B cell (primary cell): ENCODE data around the gene ACOX3. TPM values are rescaled to one million over a fixed set of nuclear protein-coding genes. Genes with fewer than 3 reads are reported as not detected.

ENCODE experiments used
- ATAC-seq: fragments of 200-7000 bp; cut with Tn5 transposase; one replicate; pipeline ENCODE4 v1.10.0; 2021; ENCODE audit warnings: low read depth, mild to moderate bottlenecking, moderate number of reproducible peaks, moderate library complexity
- CTCF ChIA-PET: fragments of 350-600 bp; sonication (Branson Sonifier 250); formaldehyde crosslinking; loops from one replicate; lab custom pipeline; 2021; ENCODE audit warnings: antibody characterized with exemption, inconsistent platforms; lab: Charles Lee
- POLR2A ChIA-PET: fragments of 350-600 bp; sonication (Branson Sonifier 250); formaldehyde crosslinking; loops from one replicate; lab custom pipeline; 2021; ENCODE audit warnings: antibody characterized with exemption; lab: Charles Lee
- DNase-seq: peaks from one replicate; pipeline ENCODE4 v3.0.0; 2013
- H2AFZ ChIP-seq: 2 replicates; pipeline ENCODE4 v1.6.1; 2012; ENCODE audit warnings: mild to moderate bottlenecking, low read depth, low read length; ENCODE audit not compliant: insufficient read depth, poor library complexity, severe bottlenecking
- H3K27ac ChIP-seq, 2 donors: 1 replicate in 1 of 2; 2 replicates in 1 of 2; pipeline ENCODE4 v1.5.1; 2012 to 2013; ENCODE audit warnings: low read length in 2 of 2, mild to moderate bottlenecking in 2 of 2, moderate library complexity in 1 of 2
- H3K27me3 ChIP-seq, 4 experiments: fragments of 200-600 bp in 1 of 4; sonication (generic) in 1 of 4; replicated peaks in 1 of 4; 1 replicate in 2 of 4; 2 replicates in 2 of 4; pipeline versions ENCODE4 v1.6.1 to v1.7.0; 2013 to 2016; ENCODE audit warnings: low read length in 3 of 4, mild to moderate bottlenecking in 2 of 4, mixed read lengths in 1 of 4, moderate library complexity in 1 of 4; ENCODE audit not compliant: insufficient read depth in 4 of 4, control insufficient read depth in 3 of 4; ENCODE audit errors: control extremely low read depth in 1 of 4
- H3K36me3 ChIP-seq, 2 experiments: replicated peaks in 1 of 2; 1 replicate in 1 of 2; 2 replicates in 1 of 2; pipeline versions ENCODE4 v1.6.1 to v1.7.1; 2013; ENCODE audit warnings: low read length in 1 of 2; ENCODE audit not compliant: insufficient read depth in 2 of 2, control insufficient read depth in 1 of 2; ENCODE audit errors: control extremely low read depth in 1 of 2, extremely low read depth in 1 of 2
- H3K4me1 ChIP-seq, 2 donors: fragments of 200-600 bp in 1 of 2; sonication (generic) in 1 of 2; 1 replicate in 1 of 2; 2 replicates in 1 of 2; pipeline versions ENCODE4 v1.5.1 to v1.6.1; 2013 to 2017; ENCODE audit warnings: low read length in 2 of 2; ENCODE audit not compliant: control insufficient read depth in 2 of 2, insufficient read depth in 2 of 2
- H3K4me2 ChIP-seq: replicated peaks from 2 replicates; pipeline ENCODE3; 2012; ENCODE audit warnings: mild to moderate bottlenecking, low read depth, low read length; ENCODE audit not compliant: poor library complexity, severe bottlenecking
- H3K4me3 ChIP-seq, 5 experiments: fragments of 200-600 bp in 1 of 5; sonication (generic) in 1 of 5; 1 replicate in 3 of 5; 2 replicates in 2 of 5; pipeline versions ENCODE4 v1.5.1 to v1.7.0; 2011 to 2016; ENCODE audit warnings: low read length in 4 of 5, mild to moderate bottlenecking in 4 of 5, low read depth in 2 of 5, control low read depth in 1 of 5, moderate library complexity in 1 of 5; ENCODE audit not compliant: insufficient read depth in 1 of 5; ENCODE audit errors: control extremely low read depth in 1 of 5, extremely low read depth in 1 of 5
- H3K79me2 ChIP-seq: fragments of 200-600 bp; sonication (generic); one replicate; pipeline ENCODE4 v1.6.0; 2016; ENCODE audit warnings: low read length; ENCODE audit not compliant: control insufficient read depth, insufficient read depth
- H3K9ac ChIP-seq: fragments of 200-600 bp; sonication (generic); 2 replicates; pipeline ENCODE4 v1.6.1; 2017; ENCODE audit warnings: mild to moderate bottlenecking, low read length, moderate library complexity
- H3K9me3 ChIP-seq, 3 donors: one replicate each; pipeline versions ENCODE4 v1.6.1 to v1.7.1; 2013; ENCODE audit warnings: low read length in 2 of 3; ENCODE audit not compliant: control insufficient read depth in 2 of 3, insufficient read depth in 1 of 3; ENCODE audit errors: control extremely low read depth in 1 of 3
- H4K20me1 ChIP-seq: 2 replicates; pipeline ENCODE4 v1.6.0; 2012; ENCODE audit warnings: mild to moderate bottlenecking, low read length; ENCODE audit not compliant: insufficient read depth, control insufficient read depth, poor library complexity, severe bottlenecking
- H3K27ac Mint-ChIP-seq: one replicate; pipeline ENCODE4 v1.8.0; 2021; ENCODE audit warnings: mixed read lengths
- H3K27me3 Mint-ChIP-seq: one replicate; pipeline ENCODE4 v1.8.0; 2021; ENCODE audit warnings: mixed read lengths
- H3K4me1 Mint-ChIP-seq: one replicate; pipeline ENCODE4 v1.8.0; 2021; ENCODE audit warnings: mixed read lengths
- H3K4me3 Mint-ChIP-seq: one replicate; pipeline ENCODE4 v1.8.0; 2021; ENCODE audit warnings: mixed read lengths
- H3K9me3 Mint-ChIP-seq: one replicate; pipeline ENCODE4 v1.8.0; 2022; ENCODE audit warnings: mixed read lengths; ENCODE audit not compliant: insufficient read depth
- EZH2 ChIP-seq: IDR thresholded peaks from 2 replicates; pipeline ENCODE4 v1.6.1; 2012; ENCODE audit warnings: borderline replicate concordance, low read depth, mild to moderate bottlenecking, moderate library complexity, low read length; ENCODE audit not compliant: insufficient read depth, poor library complexity, severe bottlenecking
- WGBS: methylation state at CpG from one replicate; pipeline ENCODE4 v1.1.5; 2013; ENCODE audit warnings: missing lambda C conversion rate; ENCODE audit not compliant: insufficient coverage; 5-methylcytosine and 5-hydroxymethylcytosine counted together
- intact Hi-C: fragments of 100-400 bp; cut with micrococcal nuclease; formaldehyde crosslinking; loops from one replicate; pipeline ENCODE4 v1.10.0; 2022
- polyA plus RNA-seq: library from polyadenylated mRNA; depleted of rRNA; stranded (reverse); fragments of >200 nt; gene quantifications from 2 replicates; pipeline ENCODE4 v1.2.3, GENCODE V29; 2012
- total RNA-seq, 2 donors: library from RNA; stranded (reverse); fragments of 120-200 nt in 1 of 2; gene quantifications; 1 replicate in 1 of 2; 2 replicates in 1 of 2; pipeline versions ENCODE4 v1.2.3 to v1.2.4, GENCODE V29; 2013 to 2022
- TF ChIP-seq, protein P1 (sequence below): fragments of 200-600 bp; IDR thresholded peaks from one replicate; pipeline ENCODE4 v1.8.0; 2022; ENCODE audit warnings: antibody characterized with exemption, mild to moderate bottlenecking

Gene ACOX3
- total and polyA plus RNA-seq, 2 donors (not counting 1 experiment from before 2014, with no cell fraction given), result 4.6 to 23.1 TPM

DNA sequence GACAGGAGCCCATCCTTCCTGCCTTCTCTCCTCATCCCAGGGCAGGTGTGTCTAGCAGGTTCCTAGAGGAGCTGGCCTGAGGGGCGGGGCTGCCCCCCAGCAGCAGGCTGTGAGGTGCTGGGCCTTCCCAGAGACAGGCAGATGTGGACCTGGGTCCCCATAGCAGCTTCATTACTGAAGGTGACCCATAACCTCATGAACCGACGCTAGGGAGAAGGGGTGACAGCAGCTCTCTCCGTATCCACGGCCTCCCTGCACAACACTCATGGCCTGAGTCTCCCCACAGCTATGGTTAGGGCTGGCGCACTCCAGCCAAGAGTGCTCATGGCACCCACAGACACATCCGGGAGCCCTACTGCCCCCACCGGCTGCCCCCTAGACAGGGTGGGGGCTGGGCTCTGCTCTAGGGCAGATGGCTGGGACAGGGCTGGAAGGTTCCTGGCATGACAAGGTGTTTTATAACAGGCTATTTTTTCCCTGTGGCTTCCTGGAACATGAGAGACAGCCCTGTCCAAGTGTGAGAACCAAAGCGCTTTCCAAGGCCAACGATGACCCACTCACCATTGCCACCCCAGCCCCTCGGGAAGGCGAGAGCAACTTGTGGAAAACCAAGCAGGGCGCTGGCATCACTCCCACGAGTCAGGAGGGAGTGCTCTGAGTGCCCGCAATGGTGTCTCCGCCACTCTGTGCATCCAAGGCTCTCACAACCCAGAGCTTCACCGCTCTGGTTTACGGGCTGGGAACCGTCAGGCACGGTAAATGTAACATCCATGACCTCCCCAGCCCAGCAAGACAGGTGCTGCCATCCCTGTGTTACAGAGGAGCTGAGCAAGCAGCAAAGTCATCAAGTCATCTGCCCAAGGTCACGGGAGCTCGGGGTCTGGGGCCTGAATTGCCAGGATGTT, 59.8 kb downstream of the ACOX3 start:
- Histone ChIP-seq H3K9me3 (no peaks in the 10 kb centered on the region), H3K4me2 (no peak overlapping the region), H4K20me1 (no peaks in the 10 kb centered on the region), H3K36me3 (peaks cover 0 to 7% of the 10 kb centered on the region in 2 experiments), H3K27me3 (no peaks in the 10 kb centered on the region), H3K4me1 (no peaks in the 10 kb centered on the region), H3K4me3 (no peak overlapping the region), H2AFZ (no peak overlapping the region), H3K9ac (no peak overlapping the region), H3K79me2 (no peaks in the 10 kb centered on the region), H3K27ac (no peak overlapping the region)
- ChIA-PET CTCF (no interaction called here), POLR2A (no interaction called here)
- Mint-ChIP-seq H3K4me3 (no peak overlapping the region), H3K4me1 (no peaks in the 10 kb centered on the region), H3K27me3 (no peaks in the 10 kb centered on the region), H3K27ac (no peak overlapping the region), H3K9me3 (no peaks in the 10 kb centered on the region)
- intact Hi-C loops, result no loop called here
- TF ChIP-seq, protein P1, sequence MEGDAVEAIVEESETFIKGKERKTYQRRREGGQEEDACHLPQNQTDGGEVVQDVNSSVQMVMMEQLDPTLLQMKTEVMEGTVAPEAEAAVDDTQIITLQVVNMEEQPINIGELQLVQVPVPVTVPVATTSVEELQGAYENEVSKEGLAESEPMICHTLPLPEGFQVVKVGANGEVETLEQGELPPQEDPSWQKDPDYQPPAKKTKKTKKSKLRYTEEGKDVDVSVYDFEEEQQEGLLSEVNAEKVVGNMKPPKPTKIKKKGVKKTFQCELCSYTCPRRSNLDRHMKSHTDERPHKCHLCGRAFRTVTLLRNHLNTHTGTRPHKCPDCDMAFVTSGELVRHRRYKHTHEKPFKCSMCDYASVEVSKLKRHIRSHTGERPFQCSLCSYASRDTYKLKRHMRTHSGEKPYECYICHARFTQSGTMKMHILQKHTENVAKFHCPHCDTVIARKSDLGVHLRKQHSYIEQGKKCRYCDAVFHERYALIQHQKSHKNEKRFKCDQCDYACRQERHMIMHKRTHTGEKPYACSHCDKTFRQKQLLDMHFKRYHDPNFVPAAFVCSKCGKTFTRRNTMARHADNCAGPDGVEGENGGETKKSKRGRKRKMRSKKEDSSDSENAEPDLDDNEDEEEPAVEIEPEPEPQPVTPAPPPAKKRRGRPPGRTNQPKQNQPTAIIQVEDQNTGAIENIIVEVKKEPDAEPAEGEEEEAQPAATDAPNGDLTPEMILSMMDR, result no peak
- no peak for TF ChIP-seq EZH2
- ATAC-seq, result no peak
- 99% methylated on average over 19 of the region's 22 CpGs for WGBS
- DNase-seq, result no peak

DNA sequence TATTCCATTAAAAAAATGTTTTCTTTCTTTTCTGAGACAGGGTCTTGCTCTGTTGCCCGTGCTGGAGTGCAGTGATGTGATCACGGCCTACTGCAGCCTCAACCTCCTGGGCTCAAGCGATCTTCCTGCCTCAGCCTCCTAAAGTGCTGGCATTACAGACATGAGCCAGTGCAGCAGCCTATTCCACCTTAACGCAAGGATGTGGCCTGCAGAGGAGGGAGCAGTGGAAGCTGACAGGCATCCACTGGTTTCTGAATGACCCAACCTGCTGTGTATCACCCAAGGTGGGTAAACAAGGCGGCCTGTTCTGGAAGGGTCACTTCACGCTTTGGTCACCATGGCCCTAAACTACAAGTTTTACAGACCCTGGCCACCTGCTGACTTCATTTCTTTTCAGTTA, 60.8 kb downstream of the ACOX3 start:
- no peak overlapping the region for H3K27ac Mint-ChIP-seq
- no peaks in the 10 kb centered on the region for H3K4me1 Mint-ChIP-seq
- POLR2A ChIA-PET, result no interaction called here
- Histone ChIP-seq H4K20me1 (no peaks in the 10 kb centered on the region), H3K9ac (no peak overlapping the region), H3K4me2 (no peak overlapping the region), H3K4me3 (no peak overlapping the region), H3K79me2 (no peaks in the 10 kb centered on the region), H3K27me3 (no peaks in the 10 kb centered on the region), H3K4me1 (no peaks in the 10 kb centered on the region), H3K27ac (no peak overlapping the region), H3K36me3 (peaks cover 0 to 5% of the 10 kb centered on the region in 2 experiments), H2AFZ (no peak overlapping the region), H3K9me3 (no peaks in the 10 kb centered on the region)
- no peak overlapping the region for H3K4me3 Mint-ChIP-seq
- no peaks in the 10 kb centered on the region for H3K9me3 Mint-ChIP-seq
- ATAC-seq (no peak), DNase-seq (no peak)
- CTCF ChIA-PET, result no interaction called here
- WGBS, result 98% methylated on average over 5 of the region's 6 CpGs
- intact Hi-C loops, result no loop called here
- no peaks in the 10 kb centered on the region for H3K27me3 Mint-ChIP-seq
- no peak for TF ChIP-seq EZH2
- TF ChIP-seq, protein P1, result no peak
